DOHH2 (cell line): ENCODE measurements around the gene SPACA7.
"Not testable (repeated sequence)": the region's sequence is repeated elsewhere in the genome, so short reads cannot be mapped to it uniquely, and the experiment has no call there.

ENCODE experiments used
- H3F3A ChIP-seq: fragments of 200-600 bp; sonication (generic), shearing (Covaris generic); 2 replicates; pipeline ENCODE4 v1.6.0; 2016; ENCODE audit warnings: antibody characterized with exemption, mild to moderate bottlenecking; ENCODE audit not compliant: control insufficient read depth, insufficient read depth
- H3K27ac ChIP-seq: fragments of 200-600 bp; sonication (generic); 2 replicates; pipeline ENCODE4 v1.5.1; 2014; ENCODE audit warnings: low read depth, mild to moderate bottlenecking, low read length, moderate library complexity
- H3K27me3 ChIP-seq: fragments of 200-600 bp; sonication (generic); 2 replicates; pipeline ENCODE4 v1.6.1; 2014; ENCODE audit warnings: mild to moderate bottlenecking, low read length, mixed read lengths; ENCODE audit not compliant: control insufficient read depth
- H3K36me3 ChIP-seq: fragments of 200-600 bp; sonication (generic); 2 replicates; pipeline ENCODE4 v1.6.1; 2014; ENCODE audit warnings: mild to moderate bottlenecking, low read length, moderate library complexity, mixed read lengths; ENCODE audit not compliant: control insufficient read depth
- H3K4me1 ChIP-seq: fragments of 200-600 bp; sonication (generic); 2 replicates; pipeline ENCODE4 v1.6.1; 2014; ENCODE audit warnings: mild to moderate bottlenecking, low read length, mixed read lengths; ENCODE audit not compliant: control insufficient read depth
- H3K4me2 ChIP-seq: fragments of 200-600 bp; sonication (generic); 2 replicates; pipeline ENCODE4 v1.6.0; 2014; ENCODE audit warnings: mild to moderate bottlenecking, low read length, moderate library complexity
- H3K4me3 ChIP-seq: fragments of 200-600 bp; sonication (generic); 2 replicates; pipeline ENCODE4 v1.5.1; 2014; ENCODE audit warnings: mild to moderate bottlenecking, low read length, mixed read lengths
- H3K79me2 ChIP-seq: fragments of 200-600 bp; sonication (generic); 2 replicates; pipeline ENCODE4 v1.6.1; 2014; ENCODE audit warnings: mild to moderate bottlenecking, low read length, mixed read lengths; ENCODE audit not compliant: control insufficient read depth
- H3K9me2 ChIP-seq: fragments of 200-600 bp; sonication (generic); replicated peaks from 2 replicates; pipeline ENCODE4 v1.6.1; 2014; ENCODE audit warnings: mild to moderate bottlenecking, low read length, mixed read lengths; ENCODE audit not compliant: control insufficient read depth
- H3K9me3 ChIP-seq: fragments of 200-600 bp; sonication (generic); 2 replicates; pipeline ENCODE4 v1.6.1; 2014; ENCODE audit warnings: antibody characterized with exemption, low read length, mixed read lengths; ENCODE audit not compliant: control insufficient read depth, insufficient read depth
- H4K20me1 ChIP-seq: fragments of 200-600 bp; sonication (generic); 2 replicates; pipeline ENCODE4 v1.6.0; 2014; ENCODE audit warnings: low read depth, mild to moderate bottlenecking, antibody characterized with exemption, low read length, moderate library complexity; ENCODE audit not compliant: control insufficient read depth, insufficient read depth
- EZH2phosphoT487 ChIP-seq: fragments of 200-600 bp; sonication (generic); IDR thresholded peaks from 2 replicates; pipeline ENCODE4 v1.6.1; 2017; ENCODE audit warnings: borderline replicate concordance, mild to moderate bottlenecking, antibody characterized with exemption, low read length, moderate library complexity, mixed read lengths
- TF ChIP-seq, protein P1 (sequence below): fragments of 200-600 bp; sonication (generic); IDR thresholded peaks from one replicate; pipeline ENCODE4 v1.5.1; 2014; ENCODE audit warnings: antibody characterized with exemption, mild to moderate bottlenecking, low read depth, low read length; ENCODE audit not compliant: poor library complexity, severe bottlenecking

SPACA7 gene

DNA sequence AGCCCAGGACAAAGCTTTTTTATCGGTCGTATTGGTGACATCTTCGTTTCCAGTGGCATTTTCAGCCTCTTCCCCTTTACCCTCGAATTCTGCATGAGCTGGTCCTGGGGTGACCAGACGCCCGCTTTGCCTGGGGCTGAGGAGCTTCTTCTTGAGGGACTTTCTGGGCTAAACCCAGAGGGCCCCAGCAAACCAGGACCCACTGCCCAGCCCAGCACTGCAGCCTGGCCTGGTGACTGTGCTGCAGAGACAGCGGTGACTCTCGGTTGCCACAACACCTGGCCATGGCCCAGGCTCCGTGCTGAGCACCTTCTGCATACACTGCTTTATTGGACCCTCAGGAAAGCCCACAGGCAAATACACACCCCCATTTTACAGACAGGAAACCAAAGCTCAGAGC lies 21.0 kb downstream of the SPACA7 start:
- no peaks in the 10 kb centered on the region for H3K27me3 ChIP-seq
- no peaks in the 10 kb centered on the region for H3K9me2 ChIP-seq

DNA sequence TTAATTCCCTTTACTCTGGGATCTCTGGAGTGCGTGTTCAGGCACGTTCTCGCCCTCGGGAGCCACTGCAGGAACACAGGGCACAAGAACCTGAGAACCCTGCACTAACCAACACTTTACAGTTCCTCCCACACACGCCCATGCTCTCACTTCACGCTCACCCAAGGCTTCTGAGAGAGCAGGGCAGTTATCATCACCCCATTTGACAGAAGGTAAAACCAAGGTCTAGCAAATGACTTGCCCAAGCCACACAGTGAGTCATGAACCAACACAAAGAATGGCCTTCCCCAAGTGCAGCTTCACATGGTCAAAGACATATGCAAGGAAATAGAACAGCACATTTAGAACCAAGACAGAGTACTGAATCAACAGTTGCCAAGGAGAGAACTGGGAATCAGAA lies 22.2 kb downstream of the SPACA7 start:
- H3K79me2 ChIP-seq, H3K27ac ChIP-seq, H3K27me3 ChIP-seq: not testable (repeated sequence)

More for the DNA sequence above, 21.0 kb downstream of the SPACA7 start:
- TF ChIP-seq, protein P1, sequence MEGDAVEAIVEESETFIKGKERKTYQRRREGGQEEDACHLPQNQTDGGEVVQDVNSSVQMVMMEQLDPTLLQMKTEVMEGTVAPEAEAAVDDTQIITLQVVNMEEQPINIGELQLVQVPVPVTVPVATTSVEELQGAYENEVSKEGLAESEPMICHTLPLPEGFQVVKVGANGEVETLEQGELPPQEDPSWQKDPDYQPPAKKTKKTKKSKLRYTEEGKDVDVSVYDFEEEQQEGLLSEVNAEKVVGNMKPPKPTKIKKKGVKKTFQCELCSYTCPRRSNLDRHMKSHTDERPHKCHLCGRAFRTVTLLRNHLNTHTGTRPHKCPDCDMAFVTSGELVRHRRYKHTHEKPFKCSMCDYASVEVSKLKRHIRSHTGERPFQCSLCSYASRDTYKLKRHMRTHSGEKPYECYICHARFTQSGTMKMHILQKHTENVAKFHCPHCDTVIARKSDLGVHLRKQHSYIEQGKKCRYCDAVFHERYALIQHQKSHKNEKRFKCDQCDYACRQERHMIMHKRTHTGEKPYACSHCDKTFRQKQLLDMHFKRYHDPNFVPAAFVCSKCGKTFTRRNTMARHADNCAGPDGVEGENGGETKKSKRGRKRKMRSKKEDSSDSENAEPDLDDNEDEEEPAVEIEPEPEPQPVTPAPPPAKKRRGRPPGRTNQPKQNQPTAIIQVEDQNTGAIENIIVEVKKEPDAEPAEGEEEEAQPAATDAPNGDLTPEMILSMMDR: no peak
- no peak for TF ChIP-seq EZH2phosphoT487
- H4K20me1 ChIP-seq: no peaks in the 10 kb centered on the region
- no peak overlapping the region for H3K27ac ChIP-seq
- H3K4me2 ChIP-seq: no peak overlapping the region
- H3K4me3 ChIP-seq: no peak overlapping the region
- H3F3A ChIP-seq: no peaks in the 10 kb centered on the region
- H3K36me3 ChIP-seq: no peaks in the 10 kb centered on the region
- no peaks in the 10 kb centered on the region for H3K79me2 ChIP-seq
- H3K9me3 ChIP-seq: no peaks in the 10 kb centered on the region
- H3K4me1 ChIP-seq: no peaks in the 10 kb centered on the region

DNA sequence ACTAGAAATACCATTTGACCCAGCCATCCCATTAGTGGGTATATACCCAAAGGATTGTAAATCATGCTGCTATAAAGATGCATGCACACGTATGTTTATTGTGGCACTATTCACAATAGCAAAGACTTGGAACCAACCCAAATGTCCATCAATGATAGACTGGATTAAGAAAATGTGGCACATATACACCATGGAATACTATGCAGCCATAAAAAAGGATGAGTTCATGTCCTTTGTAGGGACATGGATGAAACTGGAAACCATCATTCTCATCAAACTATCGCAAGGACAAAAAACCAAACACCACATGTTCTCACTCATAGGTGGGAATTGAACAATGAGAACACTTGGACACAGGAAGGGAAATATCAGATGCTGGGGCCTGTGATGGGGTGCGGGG lies 33.7 kb downstream of the SPACA7 start:
- not testable (repeated sequence) for H3K4me2 ChIP-seq, H3F3A ChIP-seq, H3K36me3 ChIP-seq, H3K4me1 ChIP-seq, H3K4me3 ChIP-seq, H3K27me3 ChIP-seq, H3K9me3 ChIP-seq, H4K20me1 ChIP-seq, H3K9me2 ChIP-seq, H3K27ac ChIP-seq, H3K79me2 ChIP-seq

More for the DNA sequence above, 22.2 kb downstream of the SPACA7 start:
- H3K4me2 ChIP-seq, H3K36me3 ChIP-seq, H4K20me1 ChIP-seq, H3K9me2 ChIP-seq, H3K4me3 ChIP-seq, H3F3A ChIP-seq, H3K4me1 ChIP-seq, H3K9me3 ChIP-seq: not testable (repeated sequence)

DNA sequence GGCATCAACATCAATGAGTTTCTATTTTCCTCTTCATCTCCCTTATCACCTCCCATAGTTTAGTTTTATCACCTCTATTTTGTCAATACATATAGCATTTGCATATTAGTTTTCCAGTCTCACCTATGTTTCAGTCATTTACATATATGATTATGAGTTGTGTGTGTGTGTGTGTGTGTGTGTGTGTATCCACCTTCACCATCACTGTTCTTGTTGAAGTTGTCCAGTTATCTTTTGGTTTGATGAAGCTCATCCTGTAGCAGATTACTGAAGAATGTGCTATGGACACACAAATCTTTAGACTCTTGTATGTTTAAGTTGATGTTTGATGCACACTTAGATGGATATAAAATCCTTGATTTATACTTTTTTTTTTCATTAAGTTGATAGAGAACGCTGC lies 40.5 kb downstream of the SPACA7 start:
- Histone ChIP-seq H3K79me2 (no peaks in the 10 kb centered on the region), H3K4me2 (no peak overlapping the region), H3K9me3 (peaks cover 3% of the 10 kb centered on the region; the same call in 1 of the 2 replicates), H3K9me2 (no peaks in the 10 kb centered on the region), H3K27me3 (no peaks in the 10 kb centered on the region), H3K36me3 (no peaks in the 10 kb centered on the region), H4K20me1 (no peaks in the 10 kb centered on the region), H3F3A (no peaks in the 10 kb centered on the region), H3K4me3 (no peak overlapping the region), H3K4me1 (no peaks in the 10 kb centered on the region), H3K27ac (no peak overlapping the region)
- TF ChIP-seq EZH2phosphoT487: no peak
- TF ChIP-seq, protein P1: no peak
